ENCODE results near the gene PIK3CG.

Gene PIK3CG

GRCh38 chr7:106872763-106873162 is 7.7 kb downstream of the PIK3CG start:
- TF ChIP-seq CTCF (IDR thresholded peaks at IDR 0.05; ENCODE audit: control insufficient read depth, extremely low read depth, insufficient read depth) = no peak
- no peak for DNase-seq (ENCODE audit: low read depth)
- H3K4me3 ChIP-seq (ENCODE audit: low read depth, low read length) = no peak overlapping the region

GRCh38 chr7:106874076-106874475 is 9.0 kb downstream of the PIK3CG start:
- TF ChIP-seq CTCF (IDR thresholded peaks at IDR 0.05; ENCODE audit: control insufficient read depth, extremely low read depth, insufficient read depth) = no peak
- H3K4me3 ChIP-seq (ENCODE audit: low read depth, low read length) = no peak overlapping the region
- no peak for DNase-seq (ENCODE audit: low read depth)

GRCh38 chr7:106875508-106875907 is 10.4 kb downstream of the PIK3CG start:
- DNase-seq (ENCODE audit: low read depth) = no peak
- no peak overlapping the region for H3K4me3 ChIP-seq (ENCODE audit: low read depth, low read length)
- TF ChIP-seq CTCF (IDR thresholded peaks at IDR 0.05; ENCODE audit: control insufficient read depth, extremely low read depth, insufficient read depth) = no peak

GRCh38 chr7:106878748-106879439 is 13.8 kb downstream of the PIK3CG start:
- H3K4me3 ChIP-seq (ENCODE audit: low read depth, low read length) = no peak overlapping the region
- no peak for TF ChIP-seq CTCF (IDR thresholded peaks at IDR 0.05; ENCODE audit: control insufficient read depth, extremely low read depth, insufficient read depth)
- no peak for DNase-seq (ENCODE audit: low read depth)

- no peak for TF ChIP-seq CTCF (IDR thresholded peaks at IDR 0.05; ENCODE audit: control insufficient read depth, extremely low read depth, insufficient read depth)
- no peak for DNase-seq (ENCODE audit: low read depth)
- no peak overlapping the region for H3K4me3 ChIP-seq (ENCODE audit: low read depth, low read length)
Measured at GRCh38 chr7:106881984-106882383, 16.9 kb downstream of the PIK3CG start.

- DNase-seq (ENCODE audit: low read depth) = no peak
- no peak for TF ChIP-seq CTCF (IDR thresholded peaks at IDR 0.05; ENCODE audit: control insufficient read depth, extremely low read depth, insufficient read depth)
- H3K4me3 ChIP-seq (ENCODE audit: low read depth, low read length) = no peak overlapping the region
Measured at GRCh38 chr7:106883456-106884026, 18.5 kb downstream of the PIK3CG start.

GRCh38 chr7:106885652-106886051 is 20.6 kb downstream of the PIK3CG start:
- TF ChIP-seq CTCF (IDR thresholded peaks at IDR 0.05; ENCODE audit: control insufficient read depth, extremely low read depth, insufficient read depth) = no peak
- no peak for DNase-seq (ENCODE audit: low read depth)
- no peak overlapping the region for H3K4me3 ChIP-seq (ENCODE audit: low read depth, low read length)

All from LNCaP clone FGC (cell line).